HG03575 (cell line): Measurements from ENCODE around the gene SLIT1.

Source experiments
- ATAC-seq: cut with Tn5 transposase; IDR thresholded peaks from one replicate; pipeline ENCODE4 v1.9.1; 2021; ENCODE audit not compliant: unreplicated experiment, insufficient number of reproducible peaks, low FRiP score; ENCODE audit errors: extremely low read depth

SLIT1 gene

DNA sequence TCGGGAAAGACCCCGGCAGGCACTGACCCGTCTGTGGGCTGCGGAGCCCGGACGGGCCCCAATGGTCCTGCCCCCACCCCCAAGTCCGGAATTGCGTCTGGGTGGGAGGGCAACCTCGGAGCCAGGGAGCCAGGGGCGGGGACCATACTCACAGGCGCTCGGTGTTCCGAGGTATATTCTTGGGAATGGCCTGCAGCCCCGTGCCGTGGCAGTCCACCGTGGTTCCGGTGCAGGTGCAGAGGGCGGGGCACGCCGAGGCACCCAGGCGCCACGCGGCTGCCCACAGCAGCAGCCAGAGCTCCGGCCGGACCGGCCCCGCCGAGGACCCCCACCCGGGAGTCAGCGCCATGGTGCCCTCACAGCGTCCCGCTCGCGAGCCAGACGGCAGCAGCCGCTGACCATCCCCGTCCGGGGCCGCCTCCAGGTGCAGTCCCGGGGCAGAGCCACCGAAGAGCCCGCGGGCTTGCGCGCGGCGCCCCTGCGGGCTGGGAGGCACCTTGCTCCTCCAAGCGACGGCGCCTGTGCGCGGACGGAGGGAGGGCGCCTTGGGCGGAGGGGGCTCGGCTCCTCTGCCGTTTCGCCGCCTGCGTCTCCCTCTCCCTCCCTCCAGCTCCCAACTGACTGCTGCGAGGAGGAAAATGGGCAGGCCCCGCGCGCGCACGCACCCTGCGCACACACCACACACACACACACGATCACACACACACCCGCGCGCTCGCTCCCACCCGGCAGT is at the start of gene SLIT1:
Gene SLIT1 (minus strand): TSS at position 634 of the 733 bp plus-strand sequence. CDS start 285 bp downstream, at position 349.
- ATAC-seq = no peak

DNA sequence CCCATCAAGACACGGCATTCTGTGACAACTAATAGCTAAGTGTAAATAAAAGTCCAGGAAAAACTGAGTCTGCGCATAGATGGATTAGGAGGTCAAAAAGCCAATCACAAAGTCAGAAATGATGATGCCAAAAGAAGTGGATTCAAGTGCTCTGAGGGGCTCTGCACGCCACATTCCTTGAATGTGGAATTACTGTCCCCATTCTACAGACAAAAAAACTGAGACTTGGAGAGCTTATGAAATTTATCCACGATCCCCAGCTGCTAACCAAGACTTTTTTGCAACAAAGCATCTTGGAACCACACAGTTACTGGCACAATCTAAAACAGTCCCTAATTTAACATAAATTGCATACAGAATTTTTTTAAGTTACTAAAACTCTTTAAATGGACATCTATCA is 49.6 kb upstream of the SLIT1 start:
- ATAC-seq = no peak

DNA sequence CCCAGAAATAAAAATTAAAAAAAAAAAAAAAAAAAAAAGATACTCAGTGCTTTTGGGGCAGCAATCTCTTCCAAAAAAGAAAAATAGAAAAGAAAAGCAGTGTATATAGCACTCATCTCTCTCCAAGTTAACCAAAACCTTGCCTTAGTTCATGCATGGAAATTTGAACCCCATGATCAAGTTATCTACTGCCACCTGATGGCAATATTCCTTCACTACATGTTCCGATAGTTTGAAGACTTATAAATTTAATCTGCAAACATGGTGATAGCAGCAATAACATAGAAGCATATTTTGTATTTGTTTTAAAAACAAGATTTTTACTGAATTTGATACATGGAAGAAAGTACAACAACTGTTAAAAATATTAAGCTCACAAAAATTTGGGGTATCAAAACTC is 48.6 kb upstream of the SLIT1 start:
- no peak for ATAC-seq

DNA sequence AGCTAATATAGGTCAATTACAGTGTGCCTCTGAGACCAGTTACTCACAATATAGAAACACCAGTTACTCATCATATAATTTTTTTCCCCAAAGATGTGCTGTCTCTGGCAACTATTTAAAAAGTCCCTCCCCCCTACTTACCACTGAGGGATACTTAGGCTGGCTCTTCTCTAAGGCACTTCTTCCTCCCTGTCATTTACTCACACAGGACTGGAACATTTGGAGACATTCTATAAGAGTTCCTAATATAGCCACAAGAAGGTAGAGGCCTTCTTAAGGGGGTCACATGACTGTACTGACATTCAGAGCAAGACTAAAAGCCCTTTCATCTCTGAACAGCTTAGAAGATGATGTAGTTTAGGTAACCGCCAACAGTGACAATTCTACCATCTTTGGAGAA is 44.4 kb upstream of the SLIT1 start:
- no peak for ATAC-seq

DNA sequence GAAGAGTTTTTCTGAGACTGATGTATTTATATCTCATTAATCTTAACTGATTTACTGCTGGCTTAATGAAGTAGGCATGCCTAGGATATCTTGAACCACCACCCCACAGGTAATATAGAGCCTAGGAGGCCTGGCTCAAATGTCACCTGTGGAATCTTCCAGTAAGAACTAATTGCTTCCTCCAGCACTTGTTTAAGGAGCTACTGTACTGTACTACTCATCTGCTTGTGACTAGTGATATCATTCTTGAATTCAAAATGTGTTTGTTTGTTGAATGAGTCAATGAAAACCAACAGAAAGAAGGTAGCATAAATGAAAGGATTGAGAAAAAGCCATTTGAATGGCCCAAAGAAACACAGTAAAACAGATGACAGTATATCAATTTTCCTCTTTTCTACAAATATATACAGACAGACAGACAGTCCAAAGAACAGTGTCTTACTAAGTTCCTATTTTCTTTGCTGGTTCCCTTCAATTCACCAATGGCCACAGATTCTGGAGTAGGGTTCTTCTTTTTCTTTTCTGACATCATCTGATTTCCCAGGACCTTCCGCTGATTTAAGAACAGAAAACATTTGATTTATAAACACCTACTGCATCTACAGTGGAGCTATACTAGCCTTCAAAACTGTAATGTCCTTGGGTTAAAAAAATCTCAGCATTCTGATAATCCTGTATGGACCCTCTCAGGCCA is 43.7 kb upstream of the SLIT1 start:
- no peak for ATAC-seq

DNA sequence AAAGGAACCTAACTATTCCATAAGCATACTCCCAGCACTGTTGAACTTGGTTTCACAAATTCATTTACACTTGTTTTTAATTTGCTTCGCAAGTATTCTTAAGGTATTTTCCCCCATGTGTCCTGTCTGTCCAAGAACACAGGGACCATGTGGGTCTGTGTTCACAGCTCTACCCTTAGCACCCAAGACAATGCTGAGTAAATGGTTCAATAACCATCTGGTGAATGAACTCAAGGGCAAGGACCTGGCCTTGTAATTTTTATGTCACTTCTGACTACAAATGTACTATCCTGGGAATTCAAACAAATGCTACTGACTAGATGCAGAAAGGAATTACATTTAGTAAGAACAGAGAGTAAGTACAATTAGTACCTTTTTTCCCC is 43.0 kb upstream of the SLIT1 start:
- ATAC-seq = no peak

DNA sequence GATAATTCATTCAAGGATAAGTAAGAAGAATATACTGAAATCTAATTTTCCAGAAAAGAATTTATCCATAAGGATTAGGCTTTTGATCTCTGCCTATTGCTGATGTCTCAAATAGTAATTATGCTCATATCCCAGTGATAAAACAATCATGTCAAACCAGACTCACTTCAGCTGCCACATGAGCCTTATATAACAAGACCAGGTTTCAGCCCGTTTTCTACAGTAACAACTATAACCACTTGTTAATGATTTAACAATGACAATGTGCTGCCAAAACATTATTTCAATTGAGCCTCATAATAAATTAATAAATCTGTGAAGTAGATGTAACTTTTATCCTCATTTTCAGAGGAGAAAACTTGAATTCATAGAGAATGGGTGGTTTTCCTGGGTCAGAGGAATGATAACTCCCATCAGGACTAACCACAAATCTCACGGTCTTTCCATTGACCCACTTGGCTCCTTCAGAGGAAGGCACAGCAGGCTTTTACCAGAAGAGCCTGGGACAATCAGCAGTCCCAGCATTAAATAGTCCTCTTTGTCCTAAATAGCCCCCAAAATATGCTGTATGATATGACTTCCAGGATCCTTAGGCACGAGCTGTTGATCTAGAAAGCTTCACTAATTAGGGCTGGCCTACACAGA is 42.5 kb upstream of the SLIT1 start:
- ATAC-seq = no peak

DNA sequence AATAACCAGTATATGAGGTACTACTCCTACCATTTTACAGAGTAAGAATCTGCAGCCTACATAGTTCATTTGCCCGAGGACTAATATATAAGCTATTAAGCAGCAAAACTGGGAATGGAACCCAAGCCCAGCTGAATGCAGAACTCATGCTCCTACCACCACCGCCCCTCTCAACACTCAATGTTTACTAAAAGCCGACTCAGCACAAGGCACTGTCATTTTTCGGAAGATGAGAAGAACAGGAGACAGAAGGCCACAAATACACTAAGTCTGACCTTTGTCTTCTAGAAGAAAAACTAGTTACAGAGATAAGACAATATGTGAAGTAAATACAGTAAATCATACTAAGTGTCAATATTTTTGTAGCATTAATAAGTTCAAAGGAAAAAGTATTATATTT is 40.6 kb upstream of the SLIT1 start:
- no peak for ATAC-seq

DNA sequence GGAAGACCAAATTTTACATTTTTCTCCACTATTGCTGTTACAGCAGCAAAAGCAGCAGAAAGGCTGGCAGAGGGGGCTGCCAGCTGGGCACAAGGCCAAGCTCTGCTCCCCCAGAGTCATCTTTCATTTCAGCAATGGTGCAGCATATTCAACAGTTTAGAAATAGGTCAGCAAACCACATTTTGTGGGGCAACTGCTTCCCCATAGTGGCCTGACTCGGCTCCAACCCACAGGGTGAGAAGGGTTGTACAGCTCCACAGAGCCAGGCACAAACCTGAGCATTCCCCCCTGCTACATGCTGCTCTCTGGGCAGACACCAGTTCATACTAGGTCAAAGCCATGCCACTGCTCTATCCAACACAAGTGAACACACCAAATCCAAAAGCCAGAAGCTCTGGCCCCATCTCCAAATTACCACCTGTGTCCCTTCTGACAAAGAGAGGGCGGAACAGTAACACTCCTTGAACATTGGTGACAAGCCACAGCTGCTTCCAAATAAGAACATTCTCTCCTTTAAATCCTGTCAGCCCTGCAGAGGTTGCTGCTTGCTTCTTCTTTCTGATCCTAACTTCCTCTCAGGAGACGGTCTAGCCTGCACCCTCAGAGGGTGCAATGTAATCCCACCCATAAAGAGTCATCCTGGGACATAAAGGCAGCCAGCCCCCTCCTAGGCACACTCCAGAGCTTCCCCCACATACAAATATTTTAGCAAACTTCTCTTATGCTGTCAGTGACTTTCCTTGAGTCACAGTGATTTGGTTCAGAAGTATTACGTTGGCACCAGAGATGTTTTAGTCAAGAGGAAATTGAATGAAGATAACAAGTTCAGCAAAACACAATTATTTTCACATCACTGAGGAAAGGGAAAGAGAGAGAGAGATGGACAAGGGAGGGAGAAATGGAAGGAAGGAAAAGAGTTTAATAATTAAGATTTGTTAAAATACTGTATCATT is 39.0 kb upstream of the SLIT1 start:
- no peak for ATAC-seq

DNA sequence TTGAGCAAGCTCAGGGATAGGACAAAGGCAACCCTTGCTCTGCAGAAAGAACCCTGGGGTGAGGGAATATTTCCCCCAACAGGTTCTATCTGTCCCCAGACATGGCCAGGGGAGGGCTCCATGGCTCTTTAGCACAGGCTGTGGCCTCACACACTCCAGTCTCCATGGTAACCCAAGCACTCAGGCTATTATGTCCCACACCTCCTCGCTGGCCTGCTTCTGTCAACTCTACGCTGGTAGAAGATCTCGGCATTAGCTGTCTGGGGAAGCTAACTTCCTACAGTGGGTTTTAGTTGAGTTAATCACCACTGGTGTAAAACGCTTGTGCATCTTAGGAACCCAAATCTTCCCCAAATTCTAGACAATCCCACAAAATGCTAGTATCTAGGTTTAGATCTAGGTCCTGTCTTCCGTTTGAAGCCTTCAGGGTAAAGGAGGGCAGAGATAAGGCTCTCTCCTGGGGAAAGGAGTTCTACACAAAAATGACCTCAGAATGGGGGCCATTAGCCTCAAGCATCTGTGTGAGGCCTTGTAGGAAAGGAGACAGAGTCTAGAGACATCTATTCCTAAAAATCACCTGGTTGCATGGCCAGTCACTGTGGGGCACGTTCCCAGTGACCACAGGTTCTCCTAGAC is 36.7 kb upstream of the SLIT1 start:
- ATAC-seq = no peak

DNA sequence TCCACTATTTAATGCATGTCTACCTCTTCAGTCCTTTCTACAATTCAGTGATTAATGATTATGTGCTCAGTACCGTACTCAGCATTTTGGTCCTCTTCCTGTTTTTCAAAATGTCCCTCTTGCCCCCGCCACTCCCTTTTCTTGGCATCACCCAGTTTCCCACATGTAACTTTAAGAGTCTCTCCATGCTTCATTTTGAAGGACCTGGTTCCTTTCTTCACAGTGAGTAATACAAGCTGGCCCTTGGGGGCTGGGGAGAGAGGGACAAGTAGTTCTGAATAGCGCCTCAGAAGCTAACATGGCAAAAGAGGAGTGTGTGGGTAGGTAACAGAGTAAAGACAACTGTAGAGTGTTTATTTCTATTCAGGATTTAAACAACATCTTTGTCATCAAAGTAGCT is 34.6 kb upstream of the SLIT1 start:
- no peak for ATAC-seq

DNA sequence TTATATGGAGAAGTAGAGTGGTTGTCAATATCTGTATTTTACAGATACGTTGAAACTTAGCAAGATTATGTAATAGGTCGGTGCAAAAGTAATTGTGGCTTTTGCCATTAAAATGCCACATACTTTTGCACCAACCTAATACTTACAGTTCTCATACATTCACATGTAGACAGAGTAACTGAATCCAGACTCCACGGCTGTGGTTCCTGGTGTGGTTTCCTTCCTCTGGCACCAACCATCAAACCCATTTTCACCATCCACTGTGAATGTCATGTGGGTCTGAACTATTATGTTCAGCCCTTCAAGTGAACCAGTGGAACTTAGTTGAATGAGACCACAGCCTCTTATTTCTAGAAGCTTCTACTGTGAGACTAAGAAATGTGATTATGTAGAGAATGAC is 31.5 kb upstream of the SLIT1 start:
- no peak for ATAC-seq

DNA sequence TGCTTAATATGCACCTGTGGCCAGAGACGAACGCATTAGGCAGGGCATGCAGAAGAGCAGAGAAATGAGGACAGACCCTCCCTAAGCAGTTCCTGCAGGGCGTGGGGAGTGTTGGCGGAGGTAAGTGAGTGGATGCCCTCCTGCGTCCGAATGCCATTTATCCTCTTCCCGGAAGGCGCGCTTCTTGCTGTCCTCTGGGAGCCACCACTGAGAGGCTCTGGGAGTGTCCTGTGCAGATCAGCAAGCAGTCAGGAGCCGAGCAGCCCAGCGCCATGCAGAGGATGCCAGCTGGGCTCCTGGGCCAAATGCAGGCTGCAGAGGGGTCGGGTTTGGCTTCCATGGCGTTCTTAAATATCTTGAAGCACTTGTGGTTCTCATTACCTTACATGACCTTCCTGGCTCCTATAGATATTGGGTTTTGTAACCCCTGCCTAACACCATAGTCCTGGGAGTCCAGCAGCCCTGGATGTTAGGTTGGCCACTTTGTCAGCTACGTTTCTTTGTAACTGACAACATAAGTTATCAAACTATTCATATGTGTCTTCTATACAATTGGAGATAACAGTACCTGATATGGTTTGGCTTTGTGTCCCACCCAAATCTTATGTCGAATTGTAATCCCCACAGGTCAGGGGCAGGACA is 30.0 kb upstream of the SLIT1 start:
- ATAC-seq = no peak

DNA sequence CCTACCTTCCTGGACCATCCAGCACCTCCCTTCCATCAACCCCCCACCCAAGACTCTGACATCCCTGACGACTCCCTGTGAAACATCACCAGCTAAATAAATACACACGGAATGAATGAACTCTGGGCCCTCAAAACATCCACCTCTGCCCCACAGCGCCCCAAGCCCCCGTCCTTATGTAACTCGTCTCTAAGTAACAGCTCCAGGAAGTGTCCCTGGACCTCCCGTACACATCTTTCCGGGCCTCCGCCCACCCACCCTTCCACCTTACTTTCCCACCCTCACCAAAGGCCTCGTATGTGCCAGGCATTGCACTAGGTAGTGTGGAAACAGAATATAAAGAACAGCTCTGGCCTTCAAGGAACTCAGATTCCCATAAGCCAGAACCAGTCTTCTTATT is 27.7 kb upstream of the SLIT1 start:
- no peak for ATAC-seq

DNA sequence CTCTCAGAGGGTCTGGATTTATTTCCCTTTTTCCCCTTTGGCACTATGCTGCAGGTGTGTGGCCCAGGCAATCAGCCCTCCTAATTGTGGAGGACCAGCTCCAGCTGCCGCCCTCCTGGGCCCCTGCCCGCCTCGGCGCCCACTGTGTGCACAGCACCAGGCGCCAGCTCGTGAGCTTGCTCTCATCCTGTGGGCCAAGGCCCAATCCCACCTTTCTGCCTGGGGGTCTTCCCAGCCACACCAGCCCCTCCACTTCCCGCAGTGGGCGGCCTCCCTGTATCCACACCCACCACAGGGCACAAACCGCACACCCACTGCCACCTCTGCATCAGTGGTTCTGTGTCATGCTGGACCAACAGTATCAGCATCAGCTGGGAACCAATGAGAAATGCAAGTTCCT is 25.5 kb upstream of the SLIT1 start:
- no peak for ATAC-seq

DNA sequence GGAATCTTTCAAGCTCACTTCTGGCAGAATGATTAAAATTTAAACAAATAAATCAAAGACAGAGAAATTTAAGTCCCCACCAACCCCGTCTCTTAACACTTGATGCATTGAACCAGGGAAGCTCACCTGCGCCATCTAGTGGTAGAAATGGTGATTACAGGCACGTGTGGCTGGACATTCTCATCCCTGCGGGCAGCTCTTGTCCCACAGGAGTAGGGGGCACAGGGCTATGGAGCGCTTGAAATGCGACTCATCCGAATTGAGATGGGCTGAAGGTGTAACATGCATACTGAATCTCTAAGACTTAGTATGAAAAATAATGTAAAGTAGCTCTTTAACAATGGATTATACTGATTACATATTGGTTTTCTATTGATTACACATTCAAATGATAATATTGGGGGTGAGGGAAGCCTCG is 24.8 kb upstream of the SLIT1 start:
- no peak for ATAC-seq

DNA sequence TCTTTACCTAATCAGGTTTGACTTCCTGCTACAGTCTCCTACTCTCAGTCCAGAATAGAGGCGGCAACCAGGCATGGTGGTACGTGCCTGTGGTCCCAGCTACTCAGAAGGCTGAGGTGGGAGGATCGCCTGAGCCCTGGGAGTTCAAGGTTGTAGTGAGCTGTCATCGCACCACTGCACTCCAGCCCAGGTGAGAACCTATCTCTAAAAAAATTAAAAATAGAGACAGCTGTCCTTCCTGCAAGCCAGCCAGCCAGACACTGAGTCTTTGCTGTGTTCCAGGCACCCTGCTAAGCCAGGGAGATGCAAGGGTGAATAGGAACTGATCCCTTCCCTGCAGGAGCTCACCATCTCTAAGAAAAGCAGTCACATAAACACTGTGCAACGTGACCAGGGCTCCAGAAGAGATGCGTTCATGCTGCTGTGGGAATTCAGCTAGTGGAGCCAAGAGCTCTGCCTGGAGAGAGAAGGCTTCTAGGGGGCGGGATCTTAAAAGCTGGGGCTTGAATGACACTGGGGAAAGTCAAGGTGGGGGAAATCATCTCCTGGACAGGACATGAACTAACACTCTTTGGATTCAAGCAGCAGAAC is 22.1 kb upstream of the SLIT1 start:
- no peak for ATAC-seq

DNA sequence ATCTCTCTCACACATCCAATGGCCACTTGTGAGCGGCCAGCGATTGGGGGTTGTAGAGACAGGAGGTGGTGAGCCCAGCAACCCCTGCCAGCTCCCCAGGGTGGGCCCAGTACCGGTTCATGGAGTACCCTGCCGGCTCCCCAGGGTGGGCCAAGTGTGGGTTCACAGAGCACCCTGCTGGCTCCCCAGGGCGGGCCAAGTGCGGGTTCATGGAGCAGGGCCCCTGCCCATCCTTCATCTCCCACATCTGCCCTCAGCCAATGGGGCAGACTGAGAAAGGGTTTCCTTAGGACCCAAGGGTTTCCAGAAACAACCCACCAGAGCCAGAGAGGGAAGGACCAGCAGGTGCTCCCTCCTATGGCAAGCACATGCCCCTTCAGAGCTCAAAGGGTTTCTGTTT is 21.4 kb upstream of the SLIT1 start:
- no peak for ATAC-seq
